Stimulated activated naive CD4-positive, alpha-beta T cell (primary cell): ENCODE measurements around the gene OTOP3.
"Not testable (repeated sequence)": the region's sequence is repeated elsewhere in the genome, so short reads cannot be mapped to it uniquely, and the experiment has no call there.

Experiments used
- DNase-seq, 6 experiments: peaks; one replicate each; lab custom pipeline; 2025; lab: John Stamatoyannopoulos, UW

The OTOP3 gene

DNA sequence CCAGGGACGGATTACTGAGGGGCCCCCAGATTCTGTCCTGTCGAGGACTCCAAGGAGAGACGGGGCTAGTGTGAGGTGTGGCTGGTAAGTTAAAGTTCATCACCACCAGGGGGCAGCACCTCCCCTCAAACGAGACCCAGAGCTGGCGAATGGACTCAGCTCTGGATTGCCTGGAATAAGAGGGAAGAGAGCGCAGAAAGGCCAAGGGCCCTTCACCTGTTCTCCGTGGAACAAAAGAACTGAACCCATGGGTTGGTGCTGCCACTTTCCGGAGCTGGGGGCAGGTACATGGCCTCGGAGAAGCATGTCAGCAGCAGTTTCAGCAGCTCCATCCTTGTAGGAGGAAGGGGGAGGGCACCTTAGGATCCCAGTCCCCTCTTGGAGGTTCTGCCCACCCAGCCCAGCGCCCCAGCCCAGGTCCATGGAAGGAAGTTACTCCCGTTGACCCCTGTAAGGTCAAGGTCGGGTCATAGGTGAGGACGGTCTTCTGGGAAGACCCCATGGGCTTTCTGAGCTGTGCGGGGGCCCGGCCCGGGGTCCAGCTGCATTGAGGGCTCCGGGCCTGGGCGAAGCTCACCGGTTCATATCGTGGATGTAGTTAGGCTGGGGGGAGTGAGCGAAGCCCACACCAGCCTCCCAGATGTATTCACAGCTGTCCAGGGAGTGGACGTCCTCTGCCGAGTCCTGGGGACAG lies 26.1 kb downstream of the OTOP3 start:
- peak; percentile 47 to 88 (median 76) for DNase-seq

DNA sequence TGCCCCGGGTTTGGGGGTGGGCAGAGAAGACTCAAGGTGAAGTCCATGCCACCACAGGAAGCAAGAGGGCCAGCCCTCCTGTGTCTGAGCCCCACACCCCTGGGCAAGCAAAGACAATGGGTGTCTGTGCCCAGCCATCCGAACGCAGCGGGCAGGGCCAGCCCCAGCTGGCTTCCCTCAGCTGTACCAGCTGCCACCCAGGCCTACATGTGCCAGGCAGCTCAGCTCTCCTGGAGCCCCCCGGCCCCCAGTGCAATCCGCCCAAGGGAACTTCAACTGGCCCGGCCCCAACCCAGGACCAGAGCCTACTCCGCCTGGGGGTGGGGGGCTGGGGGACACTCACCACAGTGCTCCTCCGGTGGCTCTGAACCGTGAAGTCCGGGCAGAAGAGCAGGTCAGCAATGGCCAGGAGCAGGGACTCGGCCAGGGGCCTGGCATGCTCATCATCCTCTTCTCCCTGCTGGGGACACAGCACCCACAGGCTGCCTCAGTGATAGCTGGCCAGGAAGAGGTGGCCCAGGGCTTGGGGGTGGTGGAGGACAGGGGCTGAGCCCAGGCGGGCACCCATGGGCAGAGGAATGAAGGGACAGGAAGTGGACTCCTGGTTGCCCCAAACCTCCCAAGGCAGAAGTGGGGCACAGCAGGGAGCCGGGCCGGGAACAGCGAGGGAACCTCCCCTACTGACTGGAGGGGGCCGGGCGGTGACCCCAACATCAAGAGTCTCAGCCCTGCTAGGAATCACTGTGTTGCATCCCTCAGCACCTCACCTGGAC lies 27.1 kb downstream of the OTOP3 start:
- no peak for DNase-seq

DNA sequence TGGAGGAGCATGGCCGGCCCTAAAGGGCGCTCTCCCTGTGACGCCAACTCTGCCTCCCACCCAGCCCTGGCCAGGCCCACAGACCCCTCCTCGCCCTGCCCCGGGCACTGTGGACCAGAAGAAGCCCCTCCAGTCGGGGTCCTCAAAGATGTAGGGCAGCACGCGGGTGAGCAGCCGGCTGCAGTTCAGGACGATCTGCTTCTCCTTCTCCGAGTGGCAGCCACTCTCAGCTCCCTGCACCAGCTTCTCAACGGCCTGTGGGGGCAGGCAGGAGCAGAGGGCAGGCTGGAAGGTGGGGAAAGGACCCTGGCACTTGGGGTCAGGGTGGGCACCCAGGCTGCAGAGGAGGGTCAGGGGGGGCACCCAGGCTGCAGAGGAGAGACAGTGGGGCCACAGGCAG lies 28.0 kb downstream of the OTOP3 start:
- no peak for DNase-seq

DNA sequence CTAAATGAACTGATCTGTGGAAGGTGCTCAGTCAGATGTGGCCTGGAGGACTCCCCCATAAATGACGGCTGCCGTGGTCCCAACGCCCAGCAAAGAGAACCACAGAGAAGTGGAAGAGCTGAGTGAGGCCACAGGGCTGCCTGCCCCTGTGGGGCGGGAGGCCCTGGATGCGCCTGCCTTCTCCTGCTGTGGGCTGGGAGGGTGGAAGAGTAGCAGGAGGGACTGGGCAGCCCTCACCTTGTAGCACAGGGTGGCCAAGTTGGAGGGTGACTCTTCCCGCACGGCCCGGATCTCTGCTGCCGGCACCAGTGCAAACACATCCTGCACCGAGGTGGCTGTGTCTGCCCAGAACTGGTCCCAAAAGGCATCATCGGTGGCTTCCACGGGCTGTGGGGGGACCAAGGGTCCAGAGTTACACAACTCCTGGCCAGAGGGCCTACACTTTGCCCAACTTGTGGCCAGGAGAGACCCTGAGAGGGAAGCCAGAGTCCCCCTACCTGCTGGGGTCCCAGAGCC lies 28.6 kb downstream of the OTOP3 start:
- DNase-seq = no peak

DNA sequence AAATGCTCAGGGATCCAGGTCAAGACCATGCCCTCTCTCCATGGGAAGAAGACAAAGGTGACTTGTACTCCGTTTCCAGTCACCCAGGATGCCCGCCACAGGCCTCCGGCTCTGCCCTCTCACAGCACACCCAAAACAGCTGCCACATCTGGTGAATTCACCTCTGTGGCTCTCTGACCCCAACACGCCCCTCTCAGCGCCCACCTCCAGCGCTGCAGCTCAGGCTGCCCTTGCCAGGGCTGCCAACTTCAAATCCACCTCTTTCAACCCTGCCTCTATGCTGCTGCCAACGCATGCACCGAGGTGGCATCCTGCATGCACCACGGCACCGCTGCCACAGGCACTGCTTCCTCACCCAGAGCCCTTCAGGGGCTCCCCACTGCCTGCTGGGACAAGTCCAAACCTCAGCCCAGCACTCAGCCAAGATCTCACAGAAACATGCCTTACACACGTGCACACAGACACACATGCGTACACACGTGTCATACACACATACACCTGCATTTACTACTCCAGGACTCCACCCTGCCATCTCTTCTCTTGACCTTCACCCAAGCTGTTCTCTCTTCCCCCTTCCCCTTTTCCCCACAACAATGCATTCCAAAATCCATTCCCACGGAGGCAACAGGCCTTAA lies 29.4 kb downstream of the OTOP3 start:
- no peak for DNase-seq

DNA sequence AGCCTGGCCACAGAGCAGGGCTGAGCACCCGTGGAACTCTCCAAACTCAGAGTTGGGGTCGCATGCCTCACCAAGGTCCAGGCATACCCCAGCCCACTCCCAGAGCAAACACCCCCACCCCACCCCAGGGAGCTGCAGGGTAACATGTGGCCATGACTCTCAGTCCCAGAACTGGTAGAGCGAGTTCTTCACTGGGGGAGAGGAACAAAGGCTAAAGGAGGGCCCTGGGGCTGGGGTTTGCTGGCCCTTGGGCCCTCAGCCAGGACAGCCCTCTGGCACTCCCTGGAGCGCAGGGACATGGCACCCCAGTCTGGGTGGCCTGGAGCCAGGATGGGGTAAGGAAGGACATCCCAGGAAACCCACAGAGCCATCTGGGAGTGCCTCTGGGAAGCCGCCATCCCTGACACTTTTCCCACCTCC lies 32.7 kb downstream of the OTOP3 start:
- DNase-seq = no peak

DNA sequence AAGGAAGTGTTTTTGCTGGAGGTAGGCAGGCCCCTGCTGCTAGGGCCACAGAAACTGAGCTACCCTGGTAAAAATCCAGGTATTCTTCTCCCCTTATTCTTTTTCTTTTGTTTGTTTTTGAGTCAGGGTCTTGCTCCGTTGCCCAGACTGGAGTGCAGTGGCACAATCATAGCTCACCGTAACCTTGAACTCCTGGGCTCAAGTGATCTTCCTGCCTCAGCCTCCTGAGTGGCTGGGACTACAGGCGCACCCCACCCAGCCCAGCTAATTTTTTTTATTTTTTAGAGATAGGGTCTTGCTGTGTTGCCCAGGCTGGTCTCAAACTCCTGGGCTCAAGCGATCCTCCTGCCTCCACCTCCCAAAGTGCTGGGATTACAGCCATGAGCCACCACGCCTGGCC lies 33.8 kb downstream of the OTOP3 start:
- DNase-seq = not testable (repeated sequence)

DNA sequence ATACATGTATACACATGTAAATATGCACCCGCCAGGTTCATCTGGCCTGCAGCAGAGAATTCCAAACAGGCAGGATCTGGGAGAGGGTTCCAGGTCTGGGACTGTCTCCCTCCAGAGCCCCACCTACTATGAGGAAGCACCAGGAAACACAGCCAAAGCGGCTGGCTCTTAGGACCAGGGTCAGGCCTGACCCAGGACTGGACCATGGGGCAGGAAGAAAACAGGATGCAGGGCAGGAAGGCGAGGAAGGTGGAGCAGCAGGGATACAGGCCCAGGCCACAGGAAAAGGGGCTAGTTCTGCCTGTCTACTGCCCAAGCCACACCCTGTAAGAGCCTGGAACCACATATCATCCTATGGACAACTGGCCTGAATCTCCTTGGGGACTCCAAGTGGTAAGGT lies 34.7 kb downstream of the OTOP3 start:
- DNase-seq = no peak

DNA sequence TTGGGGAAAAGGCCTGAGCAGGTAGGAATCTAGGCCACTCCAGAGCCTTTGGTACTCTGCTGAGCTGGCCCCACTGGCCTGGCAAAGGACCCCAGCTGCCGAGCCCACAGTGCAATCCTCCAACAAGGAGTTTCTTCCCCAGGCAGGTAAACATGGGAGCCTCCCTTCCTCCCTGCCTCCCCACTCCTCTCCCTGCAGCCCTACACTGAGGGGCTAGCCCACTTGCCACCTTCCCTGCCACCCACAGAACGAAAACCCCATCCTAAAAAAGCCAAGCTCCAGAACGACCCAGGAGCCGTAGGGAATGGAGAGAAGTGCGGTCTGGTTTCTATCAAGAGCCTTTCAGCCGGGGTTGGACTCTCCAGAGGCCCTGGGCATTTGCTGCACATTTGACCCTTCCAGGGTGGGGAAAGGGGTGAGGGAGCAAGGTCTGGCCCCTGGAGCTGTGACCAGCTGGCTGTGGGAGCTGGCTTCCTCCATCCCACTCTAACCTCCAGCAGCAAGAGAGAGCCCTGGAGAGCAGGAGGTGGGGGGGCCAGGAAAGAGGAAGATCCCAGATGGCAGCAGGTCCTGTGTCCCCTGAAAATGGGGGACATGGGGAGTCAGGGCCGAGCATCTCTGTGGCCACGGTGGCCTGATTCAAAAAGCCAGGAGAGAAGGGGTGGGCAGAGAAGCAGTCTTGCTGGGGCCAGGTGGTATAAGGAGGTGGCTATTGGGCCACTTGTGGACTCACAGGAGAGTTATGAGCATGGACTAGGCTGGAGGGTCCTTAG lies 35.6 kb downstream of the OTOP3 start:
- no peak for DNase-seq

DNA sequence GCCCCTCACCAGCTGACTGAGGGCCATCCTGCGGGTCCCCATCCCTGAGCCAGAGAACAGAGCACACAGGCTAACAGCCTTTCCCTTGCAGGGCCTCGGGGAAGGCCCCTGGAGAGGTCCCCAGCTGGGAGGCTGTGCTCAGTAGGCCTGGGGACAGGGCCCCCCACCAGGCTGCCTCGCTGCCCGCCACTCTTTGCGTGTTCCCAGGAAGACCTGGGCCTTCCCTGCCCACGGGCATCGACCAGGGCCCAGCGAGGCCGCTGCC lies 36.1 kb downstream of the OTOP3 start:
- no peak for DNase-seq

DNA sequence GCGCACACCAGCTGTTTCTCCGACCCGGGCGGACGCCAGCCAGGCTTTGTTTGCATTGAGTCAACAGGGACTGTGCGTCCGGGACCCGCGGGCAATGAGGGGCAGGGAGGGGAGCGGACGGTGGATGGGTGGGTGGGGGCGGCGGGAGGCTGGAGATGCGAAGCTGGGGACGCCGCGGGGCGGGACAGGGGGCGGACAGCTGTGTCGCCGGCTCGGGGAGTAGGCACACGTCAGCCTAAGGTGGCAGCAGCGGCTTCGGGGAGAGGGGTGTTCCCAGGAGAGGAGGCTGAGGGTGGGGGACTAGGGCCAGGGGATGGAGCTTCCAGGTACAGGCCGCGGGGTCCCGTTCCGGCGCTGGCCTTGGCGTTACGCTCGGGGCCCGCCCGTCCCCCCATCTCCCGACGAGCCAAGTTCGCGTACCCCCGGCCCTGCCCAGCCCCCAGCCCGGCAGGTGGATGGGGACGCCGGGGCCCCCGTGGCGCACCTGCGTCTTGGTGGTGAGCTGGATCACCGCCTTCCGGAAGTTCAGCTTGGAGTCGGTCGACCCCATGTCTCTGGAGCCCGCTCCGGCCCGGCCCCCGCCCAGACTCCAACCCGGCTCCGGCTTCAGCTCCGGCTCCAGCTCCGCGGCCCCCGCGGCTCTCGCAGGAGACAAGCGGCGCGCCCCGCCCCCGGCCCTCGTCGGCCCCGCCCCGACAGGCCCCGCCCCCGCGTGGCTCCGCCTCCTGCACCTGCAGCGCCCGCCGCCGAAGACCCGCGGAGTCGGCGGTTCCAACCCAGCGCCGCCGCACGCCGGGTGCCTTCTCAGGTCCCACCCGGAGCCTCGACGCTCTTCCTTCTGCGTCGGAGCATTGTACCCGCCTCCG lies 36.6 kb downstream of the OTOP3 start, which contains the start of gene HID1:
HID1 (minus strand) TSS at position 653 of the 866 bp plus-strand sequence; CDS start at position 550, 103 bp downstream.
- DNase-seq = peak; percentile 63 to 90 (median 82)

DNA sequence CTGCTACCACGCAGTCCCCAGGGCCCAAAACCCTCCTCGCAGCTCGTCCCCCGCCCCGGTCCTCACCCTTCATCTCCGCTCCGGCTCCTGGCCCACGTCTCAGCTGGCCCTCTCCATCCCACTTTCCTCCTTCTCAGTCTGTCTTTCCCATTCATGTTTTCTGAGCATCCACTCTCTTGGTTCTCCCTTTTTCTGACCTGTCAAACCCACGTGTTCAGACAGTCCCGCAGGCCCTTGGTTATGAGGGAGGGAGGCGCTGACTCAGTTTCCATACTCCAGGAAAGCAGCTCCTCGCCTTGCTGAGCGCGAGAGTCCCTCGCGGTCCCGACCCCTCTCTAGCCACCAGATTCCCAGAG lies 37.3 kb downstream of the OTOP3 start:
- DNase-seq = no peak

DNA sequence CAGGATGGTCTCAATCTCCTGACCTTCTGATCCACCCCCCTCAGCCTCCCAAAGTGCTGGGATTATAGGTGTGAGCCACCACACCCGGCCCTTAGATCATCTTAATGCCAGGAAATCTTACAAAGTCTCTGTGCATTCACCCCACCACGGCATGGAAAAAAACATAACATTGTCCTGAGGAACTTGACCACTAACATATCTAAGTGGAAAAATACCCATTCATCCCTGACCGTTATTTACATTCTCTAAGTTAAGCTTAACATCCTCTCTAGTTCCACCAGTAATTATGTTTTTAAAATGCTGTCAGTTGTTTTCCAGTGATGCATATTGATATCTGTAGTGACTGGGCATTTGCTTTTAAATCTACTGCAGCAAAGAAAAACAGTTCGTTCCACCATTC lies 40.2 kb downstream of the OTOP3 start:
- DNase-seq = no peak

DNA sequence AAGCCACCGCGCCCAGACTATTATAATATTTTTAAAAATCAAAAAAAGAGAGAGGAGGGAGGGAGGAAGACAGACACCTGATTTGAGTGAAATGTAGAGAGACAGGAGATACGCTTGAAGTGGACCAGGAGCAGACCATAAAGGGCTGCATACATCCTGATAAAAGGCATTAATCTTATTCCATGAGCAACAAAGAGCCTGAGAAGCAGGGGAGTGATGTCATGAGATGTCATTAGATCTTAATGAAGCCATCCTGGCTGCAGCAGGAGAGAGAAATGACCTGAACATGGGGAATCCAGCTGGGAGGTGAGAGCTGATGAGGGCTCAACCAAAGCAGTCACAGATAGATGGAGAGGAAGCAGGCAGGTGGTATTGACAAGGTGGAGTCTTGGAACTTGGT lies 42.1 kb downstream of the OTOP3 start:
- no peak for DNase-seq

DNA sequence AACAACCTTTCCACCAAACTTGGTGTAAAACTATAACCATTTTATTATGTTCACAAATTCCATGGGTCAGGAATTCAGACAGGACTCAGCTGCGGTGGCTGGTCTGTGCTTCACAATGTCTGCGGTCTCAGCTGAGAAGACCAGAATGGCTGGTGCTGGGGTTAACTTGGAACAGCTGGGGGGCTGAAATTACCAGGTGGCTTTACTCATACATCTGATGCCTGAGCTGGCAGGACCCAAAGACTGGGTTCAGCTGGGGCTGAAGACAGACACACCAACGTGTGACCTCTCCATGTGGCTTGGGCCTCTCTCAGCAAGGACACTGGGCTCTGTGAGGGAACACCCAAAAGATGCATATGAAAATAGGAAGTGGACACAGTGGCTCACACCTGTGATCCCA lies 42.5 kb downstream of the OTOP3 start:
- DNase-seq = no peak

DNA sequence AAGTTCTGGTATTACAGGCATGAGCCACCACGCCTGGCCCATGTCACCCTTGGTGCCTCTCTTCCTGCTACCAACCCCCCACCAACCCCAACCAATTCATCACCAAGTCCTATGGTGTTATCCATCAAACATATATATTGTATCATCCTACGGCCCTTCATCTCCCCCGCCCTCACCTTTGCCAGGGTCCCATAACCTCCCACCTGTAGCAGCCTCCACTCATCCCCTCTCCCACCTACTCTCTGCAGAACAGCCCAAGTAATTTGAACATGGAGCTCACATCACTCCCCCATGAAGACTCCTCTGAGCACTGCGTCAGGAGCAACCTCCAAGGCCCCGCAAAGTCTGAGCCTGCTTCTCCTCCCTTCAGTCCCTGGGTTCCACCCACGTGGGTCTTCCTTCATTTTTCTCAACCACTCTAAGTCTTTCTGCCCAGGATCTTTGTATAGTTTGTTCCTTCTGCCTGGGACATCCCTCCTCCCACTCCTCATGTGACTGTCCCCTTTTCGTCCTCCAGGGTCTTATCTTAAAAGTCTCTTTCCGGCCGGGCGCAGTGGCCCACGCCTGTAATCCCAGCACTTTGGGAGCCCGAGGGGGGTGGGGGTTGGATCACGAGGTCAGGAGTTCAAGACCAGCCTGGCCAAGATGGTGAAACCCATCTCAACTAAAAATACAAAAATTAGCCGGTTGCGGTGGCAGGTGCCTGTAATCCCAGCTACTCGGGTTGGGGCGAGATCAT lies 43.9 kb downstream of the OTOP3 start:
- no peak for DNase-seq

DNA sequence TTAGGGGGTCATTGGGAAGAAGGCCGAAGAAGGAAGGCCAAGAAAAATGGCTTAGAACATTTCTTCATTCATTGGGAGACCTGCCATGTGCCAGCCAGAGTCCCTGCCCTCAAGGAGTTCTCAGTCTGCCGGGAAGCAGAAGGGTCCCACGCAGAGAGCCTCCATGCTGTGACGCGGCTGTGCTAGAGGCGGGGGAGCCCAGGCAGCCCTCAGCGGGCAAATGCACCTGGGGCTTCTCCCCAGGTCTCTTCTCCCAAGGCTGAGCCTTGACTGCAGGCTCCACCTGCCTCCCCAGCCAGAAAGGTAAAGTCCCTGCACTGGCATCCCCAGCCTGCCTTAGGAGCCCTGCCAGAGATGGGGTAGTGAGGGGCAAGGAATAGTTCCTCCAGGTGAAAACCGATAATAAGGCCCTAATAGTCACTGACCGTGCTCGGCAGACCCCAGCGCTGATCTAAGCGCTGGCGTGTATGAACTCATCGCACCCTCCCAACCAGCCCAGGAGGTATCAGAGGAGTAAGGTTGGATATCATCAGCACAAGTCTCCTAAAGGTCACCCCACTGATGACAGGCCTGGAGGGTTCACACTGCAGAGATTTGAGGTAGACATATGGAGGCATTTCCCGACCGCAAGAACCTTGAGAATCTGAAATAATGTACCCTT lies 45.8 kb downstream of the OTOP3 start:
- no peak for DNase-seq

DNA sequence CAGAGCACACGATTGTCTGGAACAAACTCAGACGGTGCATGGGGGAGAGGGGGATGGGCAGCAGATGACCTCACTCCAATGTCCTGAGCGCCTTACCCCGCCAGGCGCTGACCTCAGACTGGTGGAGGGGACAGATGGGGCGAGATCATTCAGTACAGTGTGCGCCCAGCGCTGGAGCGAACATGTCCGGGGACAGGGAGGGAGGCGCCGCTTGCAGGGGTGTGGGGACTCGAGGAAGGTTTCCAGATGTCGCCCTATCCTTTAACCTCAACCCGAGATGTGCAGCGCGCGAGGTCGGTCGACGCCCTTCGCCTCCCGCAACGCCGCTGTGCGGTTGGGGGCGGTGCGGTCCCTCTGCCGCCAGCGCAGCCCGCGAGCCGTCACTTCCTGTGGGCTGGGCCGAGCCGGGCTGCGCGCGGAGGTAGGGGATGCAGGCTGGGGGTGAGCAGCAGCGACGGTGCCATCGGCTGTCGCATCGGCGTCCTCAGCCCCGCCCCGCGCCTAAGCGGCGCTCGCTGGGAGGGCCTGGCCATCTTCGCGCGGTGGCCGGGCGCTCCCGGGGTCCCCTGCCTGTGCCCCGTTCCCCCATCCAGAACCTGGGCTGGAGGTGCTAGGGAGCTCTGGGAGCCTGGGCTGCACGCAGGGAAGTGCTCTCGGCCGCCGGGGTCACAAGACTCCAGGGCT lies 46.4 kb downstream of the OTOP3 start:
- peak; percentile 71 to 84 (median 76) for DNase-seq

DNA sequence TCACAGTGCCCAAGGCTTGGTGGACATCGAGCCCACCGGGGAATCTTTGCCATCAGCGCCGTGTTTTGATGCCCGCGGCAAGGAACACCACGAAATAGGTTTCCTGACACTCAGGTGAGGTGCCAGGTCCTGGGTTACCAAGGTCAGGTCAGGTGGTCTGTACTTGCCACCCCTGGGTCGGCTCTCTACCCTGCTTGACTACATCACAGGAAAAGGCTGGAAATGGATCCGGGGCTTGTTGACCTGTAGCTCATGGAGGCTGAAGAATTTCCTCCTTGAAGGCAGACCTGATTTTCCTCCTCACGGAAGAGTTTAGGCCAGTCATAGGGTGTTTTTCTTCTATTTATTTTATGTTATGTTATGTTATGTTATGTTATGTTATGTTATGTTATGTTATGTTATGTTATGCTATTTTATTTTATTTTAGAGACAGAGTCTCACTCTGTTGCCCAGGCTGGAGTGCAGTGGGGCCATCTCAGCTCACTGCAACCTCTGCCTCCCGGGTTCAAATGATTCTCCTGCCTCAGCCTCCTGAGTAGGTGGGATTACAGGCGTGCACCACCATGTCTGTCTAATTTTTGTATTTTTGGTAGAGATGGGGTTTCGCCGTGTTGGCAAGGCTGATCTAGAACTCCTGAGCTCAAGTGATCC lies 47.1 kb downstream of the OTOP3 start:
- DNase-seq = not testable (repeated sequence)
